T-cell (primary cell): ENCODE measurements around the gene TBC1D22A. TPM values are rescaled to one million over a fixed set of nuclear protein-coding genes. Genes with fewer than 3 reads are reported as not detected.

Experiments used
- ATAC-seq, 4 experiments: fragments of 200-7000 bp in 3 of 4; fragments of 150-1000 bp in 1 of 4; cut with Tn5 transposase; replicated peaks in 1 of 4; 1 replicate in 3 of 4; 2 replicates in 1 of 4; pipeline ENCODE4 v1.10.0; 2021; ENCODE audit warnings: moderate library complexity in 3 of 4, mild to moderate bottlenecking in 2 of 4, moderate number of reproducible peaks in 1 of 4
- CTCF ChIA-PET, 2 donors: fragments of 300-600 bp; sonication (Branson Sonifier 250); formaldehyde crosslinking; loops; one replicate each; lab custom pipeline; 2022; ENCODE audit warnings: antibody characterized with exemption in 2 of 2; lab: Charles Lee
- POLR2A ChIA-PET, 2 donors: fragments of 300-600 bp; sonication (Branson Sonifier 250); formaldehyde crosslinking; loops; one replicate each; lab custom pipeline; 2022; ENCODE audit warnings: antibody characterized with exemption in 2 of 2; lab: Charles Lee
- DNase-seq, 35 experiments: peaks; one replicate each; pipeline versions ENCODE4 v3.0.0 to v3.0.0-alpha.2; 2013 to 2023
- H3K27ac ChIP-seq: one replicate; pipeline ENCODE4 v1.5.1; 2013; ENCODE audit warnings: low read length
- H3K27me3 ChIP-seq, 2 experiments: replicated peaks in 1 of 2; 1 replicate in 1 of 2; 2 replicates in 1 of 2; pipeline versions ENCODE4 v1.6.1 to v1.7.0; 2013; ENCODE audit warnings: low read length in 1 of 2, mixed read lengths in 1 of 2; ENCODE audit not compliant: control insufficient read depth in 2 of 2, insufficient read depth in 2 of 2; ENCODE audit errors: extremely low read depth in 1 of 2
- H3K36me3 ChIP-seq, 2 donors: 1 replicate in 1 of 2; 2 replicates in 1 of 2; pipeline versions ENCODE4 v1.6.1 to v1.7.0; 2013; ENCODE audit warnings: low read length in 1 of 2; ENCODE audit not compliant: control insufficient read depth in 2 of 2, insufficient read depth in 1 of 2; ENCODE audit errors: extremely low read depth in 1 of 2
- H3K4me1 ChIP-seq, 2 experiments: 1 replicate in 1 of 2; 2 replicates in 1 of 2; pipeline versions ENCODE4 v1.6.1 to v1.7.0; 2013; ENCODE audit warnings: low read length in 2 of 2, mixed read lengths in 1 of 2; ENCODE audit not compliant: insufficient read depth in 2 of 2, control insufficient read depth in 1 of 2; ENCODE audit errors: extremely low read depth in 1 of 2
- H3K4me3 ChIP-seq, 2 donors: 1 replicate in 1 of 2; 2 replicates in 1 of 2; pipeline versions ENCODE4 v1.5.1 to v1.7.0; 2013; ENCODE audit warnings: mild to moderate bottlenecking in 2 of 2, low read length in 1 of 2, moderate library complexity in 1 of 2; ENCODE audit not compliant: control insufficient read depth in 1 of 2; ENCODE audit errors: extremely low read depth in 1 of 2
- H3K9me3 ChIP-seq: 2 replicates; pipeline ENCODE4 v1.7.0; 2013
- H3K27ac Mint-ChIP-seq, 2 donors: one replicate each; pipeline ENCODE4 v1.8.0; 2020 to 2021; ENCODE audit warnings: mild to moderate bottlenecking in 2 of 2, mixed read lengths in 2 of 2
- H3K27me3 Mint-ChIP-seq, 2 donors: one replicate each; pipeline ENCODE4 v1.8.0; 2021 to 2022; ENCODE audit warnings: mixed read lengths in 2 of 2
- H3K36me3 Mint-ChIP-seq: one replicate; pipeline ENCODE4 v1.8.0; 2021; ENCODE audit warnings: mixed read lengths
- H3K4me1 Mint-ChIP-seq, 3 donors: one replicate each; pipeline ENCODE4 v1.8.0; 2020 to 2022; ENCODE audit warnings: mixed read lengths in 3 of 3, mild to moderate bottlenecking in 1 of 3
- H3K4me3 Mint-ChIP-seq, 3 donors: one replicate each; pipeline ENCODE4 v1.8.0; 2020 to 2022; ENCODE audit warnings: mild to moderate bottlenecking in 3 of 3, mixed read lengths in 3 of 3, moderate library complexity in 3 of 3
- H3K9me3 Mint-ChIP-seq, 3 donors: one replicate each; pipeline ENCODE4 v1.8.0; 2020 to 2022; ENCODE audit warnings: mixed read lengths in 3 of 3
- WGBS: methylation state at CpG from one replicate; pipeline ENCODE4 v1.1.5; 2013; ENCODE audit warnings: missing lambda C conversion rate; ENCODE audit not compliant: insufficient coverage; 5-methylcytosine and 5-hydroxymethylcytosine counted together
- total RNA-seq, 35 experiments: library from RNA in 6 of 35; stranded (reverse) in 6 of 35; fragments of 120-200 nt in 1 of 35; gene quantifications; one replicate each; pipeline versions ENCODE4 v1.2.1 to v1.2.4 and lab custom pipeline; 2013 to 2026

Gene TBC1D22A
- total RNA-seq, 5 donors from 2014 or later (not counting 1 experiment from before 2014, with no cell fraction given): 38.3 to 67.8 (median 57.7) TPM

GRCh38 chr22:47148510-47148909 lies 386.1 kb downstream of the TBC1D22A start:
- no peak overlapping the region for H3K27ac Mint-ChIP-seq
- peaks cover 16% of the 10 kb centered on the region for H3K36me3 Mint-ChIP-seq
- no peaks in the 10 kb centered on the region for H3K27me3 ChIP-seq
- H3K4me1 ChIP-seq: no peaks in the 10 kb centered on the region
- H3K9me3 Mint-ChIP-seq: no peaks in the 10 kb centered on the region
- 89% methylated on average over 2 of the region's 3 CpGs for WGBS
- ATAC-seq (no peak), DNase-seq (no peak)
- H3K9me3 ChIP-seq: no peaks in the 10 kb centered on the region
- H3K27me3 Mint-ChIP-seq: no peaks in the 10 kb centered on the region
- POLR2A ChIA-PET: no interaction called here
- CTCF ChIA-PET: no interaction called here
- peaks cover 2 to 12% of the 10 kb centered on the region in 2 donors for H3K36me3 ChIP-seq
- peaks cover 0 to 4% (median 0%) of the 10 kb centered on the region in 3 donors for H3K4me1 Mint-ChIP-seq
- no peak overlapping the region for H3K4me3 ChIP-seq
- no peak overlapping the region for H3K4me3 Mint-ChIP-seq
- H3K27ac ChIP-seq: no peak overlapping the region

- H3K27ac Mint-ChIP-seq: no peak overlapping the region
- no peaks in the 10 kb centered on the region for H3K27me3 Mint-ChIP-seq
- no peak for ATAC-seq
- peaks cover 16% of the 10 kb centered on the region for H3K36me3 Mint-ChIP-seq
- Histone ChIP-seq H3K27ac (no peak overlapping the region), H3K9me3 (no peaks in the 10 kb centered on the region), H3K4me3 (no peak overlapping the region), H3K36me3 (peaks cover 2 to 12% of the 10 kb centered on the region in 2 donors), H3K4me1 (no peaks in the 10 kb centered on the region), H3K27me3 (no peaks in the 10 kb centered on the region)
- WGBS: 79% methylated on average over 25 of the region's 31 CpGs
- no peaks in the 10 kb centered on the region for H3K9me3 Mint-ChIP-seq
- ChIA-PET CTCF (no interaction called here), POLR2A (no interaction called here)
- H3K4me3 Mint-ChIP-seq: no peak overlapping the region
- peaks cover 0 to 7% (median 0%) of the 10 kb centered on the region in 3 donors for H3K4me1 Mint-ChIP-seq
- no peak for DNase-seq
Observed at GRCh38 chr22:47148956-47149728, 386.7 kb downstream of the TBC1D22A start.

- H3K27ac Mint-ChIP-seq: no peak overlapping the region
- Histone ChIP-seq H3K36me3 (peaks cover 2 to 7% of the 10 kb centered on the region in 2 donors), H3K4me1 (no peaks in the 10 kb centered on the region), H3K27me3 (no peaks in the 10 kb centered on the region), H3K27ac (no peak overlapping the region), H3K4me3 (no peak overlapping the region), H3K9me3 (no peaks in the 10 kb centered on the region)
- no peaks in the 10 kb centered on the region for H3K27me3 Mint-ChIP-seq
- H3K4me1 Mint-ChIP-seq: peaks cover 0 to 7% (median 0%) of the 10 kb centered on the region in 3 donors
- no peak for ATAC-seq
- no peaks in the 10 kb centered on the region for H3K9me3 Mint-ChIP-seq
- CTCF ChIA-PET: no interaction called here
- no peak for DNase-seq
- WGBS: 97% methylated on average over 13 of the region's 13 CpGs
- H3K36me3 Mint-ChIP-seq: peaks cover 16% of the 10 kb centered on the region
- no peak overlapping the region for H3K4me3 Mint-ChIP-seq
- POLR2A ChIA-PET: no interaction called here
Observed at GRCh38 chr22:47149976-47150375, 387.5 kb downstream of the TBC1D22A start.

- H3K4me1 ChIP-seq: no peaks in the 10 kb centered on the region
- WGBS: 92% methylated on average over 21 of the region's 21 CpGs
- no peak overlapping the region for H3K4me3 ChIP-seq
- H3K4me1 Mint-ChIP-seq: peaks cover 0 to 7% (median 0%) of the 10 kb centered on the region in 3 donors
- peaks cover 16% of the 10 kb centered on the region for H3K36me3 Mint-ChIP-seq
- H3K27ac Mint-ChIP-seq: no peak overlapping the region
- no peaks in the 10 kb centered on the region for H3K27me3 Mint-ChIP-seq
- DNase-seq: no peak
- no peak overlapping the region for H3K4me3 Mint-ChIP-seq
- peaks cover 2 to 4% of the 10 kb centered on the region in 2 donors for H3K36me3 ChIP-seq
- ChIA-PET POLR2A (no interaction called here), CTCF (no interaction called here)
- ATAC-seq: peak in 1 of 4 experiments; percentile 23
- no peaks in the 10 kb centered on the region for H3K9me3 ChIP-seq
- no peak overlapping the region for H3K27ac ChIP-seq
- no peaks in the 10 kb centered on the region for H3K9me3 Mint-ChIP-seq
- H3K27me3 ChIP-seq: no peaks in the 10 kb centered on the region
Observed at GRCh38 chr22:47150426-47150825, 388.0 kb downstream of the TBC1D22A start.

GRCh38 chr22:47151064-47151463 lies 388.6 kb downstream of the TBC1D22A start:
- no peaks in the 10 kb centered on the region for H3K27me3 ChIP-seq
- Mint-ChIP-seq H3K4me1 (peaks cover 0 to 7% (median 0%) of the 10 kb centered on the region in 3 donors), H3K36me3 (peaks cover 16% of the 10 kb centered on the region), H3K9me3 (no peaks in the 10 kb centered on the region), H3K27ac (no peak overlapping the region), H3K27me3 (no peaks in the 10 kb centered on the region), H3K4me3 (no peak overlapping the region)
- H3K27ac ChIP-seq: no peak overlapping the region
- ATAC-seq: no peak
- H3K4me1 ChIP-seq: no peaks in the 10 kb centered on the region
- ChIA-PET POLR2A (no interaction called here), CTCF (no interaction called here)
- no peak overlapping the region for H3K4me3 ChIP-seq
- no peak for DNase-seq
- no peaks in the 10 kb centered on the region for H3K9me3 ChIP-seq
- 94% methylated on average over 10 of the region's 19 CpGs for WGBS
- peaks cover 2 to 4% of the 10 kb centered on the region in 2 donors for H3K36me3 ChIP-seq

GRCh38 chr22:47151490-47151889 lies 389.0 kb downstream of the TBC1D22A start:
- no peak overlapping the region for H3K27ac ChIP-seq
- no peaks in the 10 kb centered on the region for H3K4me1 ChIP-seq
- Mint-ChIP-seq H3K27me3 (no peaks in the 10 kb centered on the region), H3K9me3 (no peaks in the 10 kb centered on the region), H3K27ac (no peak overlapping the region), H3K36me3 (peaks cover 16% of the 10 kb centered on the region), H3K4me3 (no peak overlapping the region), H3K4me1 (peaks cover 0 to 7% (median 0%) of the 10 kb centered on the region in 3 donors)
- ChIA-PET CTCF (no interaction called here), POLR2A (no interaction called here)
- H3K36me3 ChIP-seq: peaks cover 2 to 4% of the 10 kb centered on the region in 2 donors
- no peak overlapping the region for H3K4me3 ChIP-seq
- WGBS: 83% methylated on average over 10 of the region's 10 CpGs
- no peaks in the 10 kb centered on the region for H3K9me3 ChIP-seq
- no peaks in the 10 kb centered on the region for H3K27me3 ChIP-seq
- ATAC-seq (no peak), DNase-seq (no peak)
